ENCODE results near the gene PPCS. TPM values are rescaled to one million over a fixed set of nuclear protein-coding genes. Genes with fewer than 3 reads are reported as not detected.

Gene PPCS
- total RNA-seq, 1 donor from 2014 or later: 41.3 TPM

GRCh38 chr1:42504535-42505128 lies 48.3 kb downstream of the PPCS start:
- intact Hi-C loops (cut with DNase I): no loop called here
- DNase-seq (ENCODE audit: low spot score) (no peak), ATAC-seq (no peak)

GRCh38 chr1:42506576-42506975 lies 50.2 kb downstream of the PPCS start:
- ATAC-seq: no peak
- intact Hi-C loops (cut with DNase I): no loop called here
- DNase-seq (ENCODE audit: low spot score): no peak

Other genes starting within 250 kb of the PPCS start
- gene FOXJ3, start 121.3 kb upstream of the PPCS start, total RNA-seq: 76.4 TPM
- gene RIMKLA, start 75.8 kb upstream of the PPCS start, total RNA-seq: 0.49 TPM
- gene ZMYND12, start 521 bp upstream of the PPCS start, total RNA-seq: 1.6 TPM
- gene CCDC30, start 6.7 kb downstream of the PPCS start, total RNA-seq: 10.9 TPM
- gene PPIH, start 201.9 kb downstream of the PPCS start, total RNA-seq: 20.6 TPM
- gene YBX1, start 225.9 kb downstream of the PPCS start, total RNA-seq: 439 TPM

All from sciatic nerve (tissue), 2 donors.